GM10847 (cell line): ENCODE measurements around the gene SEC14L1.

Source experiments
- POLR2A ChIP-seq: IDR thresholded peaks from 2 replicates; pipeline ENCODE4 v1.6.1; 2011; ENCODE audit not compliant: insufficient read length; ENCODE audit errors: extremely low read depth

Gene SEC14L1

DNA sequence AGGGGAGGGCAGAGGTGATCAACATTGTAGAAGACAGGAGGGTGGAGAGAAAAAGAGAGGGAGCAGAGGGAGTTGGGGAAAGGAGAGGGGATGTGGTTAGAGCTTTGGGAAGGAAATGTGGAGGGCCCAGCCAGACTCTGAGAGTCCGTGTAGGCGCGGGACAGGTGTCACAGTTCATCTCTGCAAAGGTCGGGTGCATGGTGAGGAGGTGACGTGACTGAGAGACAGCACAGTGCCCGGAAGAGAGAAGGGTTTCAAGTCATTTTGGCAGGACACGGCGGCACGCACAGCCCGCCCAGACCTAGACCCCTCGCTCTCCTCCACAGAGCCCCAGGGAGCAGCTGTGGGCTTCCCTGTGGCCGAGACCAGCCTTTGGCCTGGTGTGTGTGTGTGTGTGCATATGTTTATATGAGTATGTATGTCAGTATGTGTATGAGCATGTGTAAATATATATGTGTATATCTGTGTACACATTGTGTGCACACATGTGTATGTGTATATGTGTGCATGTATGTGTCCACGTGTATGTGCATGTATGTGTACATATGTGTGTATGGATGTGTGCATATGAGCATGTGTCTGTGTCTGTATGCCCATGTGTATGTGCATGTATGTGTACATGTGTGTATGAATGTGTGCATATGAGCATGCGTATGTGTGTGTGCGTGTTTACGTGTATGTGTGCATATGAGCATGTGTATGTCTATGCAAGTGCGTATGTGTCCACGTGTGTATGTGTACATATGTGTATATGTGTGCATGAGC lies 104.6 kb downstream of the SEC14L1 start:
- TF ChIP-seq POLR2A, result no peak

DNA sequence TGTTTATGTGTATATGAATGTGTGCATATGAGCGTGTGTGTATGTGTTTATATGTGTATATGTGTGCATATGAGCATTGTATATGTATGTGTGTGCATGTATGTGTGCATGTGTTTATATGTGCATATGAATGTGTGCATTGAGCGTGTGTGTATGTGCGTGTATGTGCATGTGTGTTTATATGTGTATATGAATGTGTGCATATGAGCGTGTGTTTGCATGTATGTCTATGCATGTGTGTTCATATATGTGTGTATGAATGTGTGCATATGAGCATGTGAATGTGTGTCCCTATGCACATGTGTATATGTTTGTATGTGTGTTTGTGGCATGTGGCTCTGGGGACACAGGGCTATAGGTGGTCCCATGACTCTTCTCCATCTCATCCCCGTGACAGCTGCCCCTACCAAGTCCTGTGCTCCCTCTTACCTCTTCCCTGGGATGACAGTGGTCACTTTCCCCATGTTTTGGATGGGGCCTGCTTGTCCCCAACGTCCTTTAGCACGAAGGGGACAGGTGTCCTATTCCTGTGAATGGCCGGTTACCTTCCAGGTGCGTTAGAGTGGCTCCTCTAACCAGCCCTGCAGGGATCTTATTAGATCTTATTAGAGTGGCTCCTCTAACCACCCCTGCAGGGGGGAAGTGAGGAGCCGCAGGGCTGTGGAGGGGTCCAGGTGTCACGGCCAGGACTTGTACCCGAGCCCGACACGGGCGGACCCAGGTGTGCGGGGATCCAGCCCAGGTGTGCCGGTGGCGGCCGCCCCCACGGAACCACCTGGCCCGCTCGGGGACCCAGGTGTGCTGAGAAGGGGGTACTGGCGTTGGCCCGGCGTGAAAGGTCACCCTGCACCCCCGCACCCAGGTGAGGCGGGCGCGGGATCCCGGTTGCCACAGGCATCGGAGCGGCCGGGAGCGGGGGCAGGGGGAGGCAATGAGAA lies 105.6 kb downstream of the SEC14L1 start:
- TF ChIP-seq POLR2A, result no peak

DNA sequence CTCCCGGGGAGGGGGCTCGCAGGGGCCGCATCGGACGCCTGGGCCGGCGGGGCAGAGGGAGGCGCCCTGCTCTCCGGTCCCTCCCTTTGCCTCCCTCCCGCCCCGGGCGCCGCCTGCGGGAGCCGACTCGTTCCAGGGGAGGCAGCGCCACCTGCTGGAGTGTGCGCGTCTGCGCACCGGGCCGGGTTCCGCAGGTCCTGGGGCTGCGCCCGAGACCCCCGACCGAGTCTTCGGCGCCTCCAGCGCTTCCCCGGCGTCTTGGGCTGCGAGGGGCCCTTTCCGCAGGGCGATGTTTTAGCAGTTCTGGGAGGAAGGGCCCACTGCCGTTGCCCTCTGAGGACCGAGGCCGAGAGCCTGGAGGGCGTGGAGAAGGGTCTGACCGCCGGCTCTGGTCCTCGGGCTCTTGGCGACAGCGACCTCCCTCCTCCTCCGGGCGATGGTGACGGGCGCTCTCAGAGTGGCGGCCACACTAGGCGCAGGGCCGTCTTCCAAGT lies 106.3 kb downstream of the SEC14L1 start:
- no peak for TF ChIP-seq POLR2A

DNA sequence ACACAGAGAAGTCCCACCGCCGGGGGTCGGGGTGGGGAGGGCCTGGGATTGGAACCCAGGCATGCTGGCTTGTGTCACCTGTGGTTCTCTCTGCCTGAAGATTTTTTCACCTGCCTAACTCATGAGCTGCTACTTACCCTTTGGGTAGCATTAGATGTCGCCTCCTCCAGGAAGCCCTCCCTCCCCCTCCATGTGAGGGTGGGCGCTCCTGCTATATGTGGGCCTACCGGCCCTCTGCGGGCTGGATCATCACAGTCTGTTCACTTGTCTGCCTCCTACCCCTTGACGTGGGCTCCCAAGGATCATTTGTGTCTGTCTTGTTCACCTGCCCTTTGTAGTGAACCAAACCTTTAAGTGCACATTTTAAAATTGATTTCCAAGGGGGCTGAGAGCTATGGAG lies 106.8 kb downstream of the SEC14L1 start:
- no peak for TF ChIP-seq POLR2A

DNA sequence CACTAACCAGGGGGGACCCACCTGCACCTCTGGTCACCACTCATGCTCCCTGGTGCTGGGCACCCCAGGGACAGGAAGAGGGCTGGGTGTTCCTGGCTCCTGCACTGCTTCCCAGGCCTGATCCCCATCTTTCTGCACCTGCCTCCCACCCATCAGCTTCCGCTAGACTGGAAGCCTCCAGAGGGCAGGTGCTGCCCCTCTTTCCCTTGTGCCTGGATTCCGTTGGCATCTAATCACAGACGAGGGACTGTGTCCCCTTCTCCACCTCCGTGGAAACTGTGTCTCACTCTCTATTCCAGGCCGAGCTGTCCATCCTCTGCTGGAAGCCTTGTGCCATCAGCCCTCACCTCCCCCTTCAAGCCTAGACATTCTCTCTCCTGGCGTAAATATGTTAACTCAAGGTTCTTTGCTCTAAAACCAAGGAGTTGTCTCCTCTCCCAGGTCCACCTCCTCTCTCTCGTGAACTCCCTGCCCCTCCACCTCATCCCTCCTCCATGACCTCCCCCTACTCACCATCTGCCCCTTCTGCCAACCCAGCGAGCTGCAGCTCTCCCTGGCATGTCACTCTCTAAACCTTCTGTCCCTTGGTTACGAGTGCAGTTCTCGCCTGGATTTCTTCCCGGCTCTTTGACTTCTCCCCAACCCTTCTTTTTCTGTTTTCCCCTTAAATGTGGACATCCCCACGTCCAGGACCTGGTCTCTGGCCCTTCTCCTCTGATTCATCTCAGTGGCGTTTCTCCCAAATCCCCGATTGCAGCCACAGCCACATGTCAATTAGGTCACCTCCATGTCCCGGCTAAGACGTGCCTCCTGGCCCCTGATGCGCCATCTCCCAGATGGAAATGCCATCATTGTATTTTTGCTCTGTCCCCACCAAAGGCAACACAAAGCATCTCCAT lies 107.7 kb downstream of the SEC14L1 start:
- no peak for TF ChIP-seq POLR2A

DNA sequence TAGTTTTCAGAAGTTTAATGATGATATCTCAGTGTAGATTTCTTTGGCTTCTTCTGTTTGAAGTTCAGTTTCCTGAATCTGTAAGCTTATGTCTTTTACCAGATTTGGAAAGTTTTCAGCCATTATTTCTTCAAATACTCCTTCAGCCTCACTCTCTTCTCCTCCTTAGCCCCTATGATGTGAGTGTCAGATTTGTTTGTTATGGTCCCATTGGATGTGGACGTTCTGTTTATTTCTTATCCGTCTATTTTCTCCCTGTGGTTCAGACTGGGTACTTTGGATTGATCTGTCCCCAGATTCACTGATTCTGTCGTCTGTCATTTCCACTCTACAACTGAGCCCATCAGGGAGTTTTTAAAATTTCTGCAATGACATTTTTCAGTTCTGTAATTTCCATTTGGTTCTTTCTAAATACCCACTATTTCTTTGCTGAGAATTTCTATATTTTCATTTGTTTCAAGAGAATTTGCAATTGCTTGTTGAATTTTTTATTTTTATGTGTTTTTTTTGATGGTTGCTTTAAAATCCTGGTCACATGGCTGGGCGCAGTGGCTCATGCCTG lies 110.9 kb downstream of the SEC14L1 start:
- no peak for TF ChIP-seq POLR2A

DNA sequence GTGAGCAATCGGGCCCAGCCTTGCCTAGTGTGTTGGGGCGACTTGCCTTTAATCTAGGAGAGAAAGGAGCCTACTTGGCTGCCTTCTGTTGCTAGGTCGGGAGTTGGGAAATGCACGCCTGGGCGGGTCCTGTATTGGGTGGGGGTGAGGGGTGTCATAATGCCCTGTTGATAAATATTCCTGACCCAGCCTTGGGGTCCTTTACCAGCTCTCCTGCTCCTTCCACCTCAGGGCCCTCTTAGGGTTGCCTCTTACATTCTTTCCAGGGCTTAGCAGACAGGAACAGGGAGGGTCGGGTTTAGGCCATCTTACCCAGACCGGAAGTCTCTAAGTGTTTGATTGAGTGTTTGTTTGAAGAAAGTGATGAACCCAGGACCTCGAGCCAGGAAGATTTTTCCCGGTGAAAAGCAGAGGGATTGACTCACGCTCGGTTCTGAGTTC lies 112.9 kb downstream of the SEC14L1 start:
- TF ChIP-seq POLR2A, result no peak

DNA sequence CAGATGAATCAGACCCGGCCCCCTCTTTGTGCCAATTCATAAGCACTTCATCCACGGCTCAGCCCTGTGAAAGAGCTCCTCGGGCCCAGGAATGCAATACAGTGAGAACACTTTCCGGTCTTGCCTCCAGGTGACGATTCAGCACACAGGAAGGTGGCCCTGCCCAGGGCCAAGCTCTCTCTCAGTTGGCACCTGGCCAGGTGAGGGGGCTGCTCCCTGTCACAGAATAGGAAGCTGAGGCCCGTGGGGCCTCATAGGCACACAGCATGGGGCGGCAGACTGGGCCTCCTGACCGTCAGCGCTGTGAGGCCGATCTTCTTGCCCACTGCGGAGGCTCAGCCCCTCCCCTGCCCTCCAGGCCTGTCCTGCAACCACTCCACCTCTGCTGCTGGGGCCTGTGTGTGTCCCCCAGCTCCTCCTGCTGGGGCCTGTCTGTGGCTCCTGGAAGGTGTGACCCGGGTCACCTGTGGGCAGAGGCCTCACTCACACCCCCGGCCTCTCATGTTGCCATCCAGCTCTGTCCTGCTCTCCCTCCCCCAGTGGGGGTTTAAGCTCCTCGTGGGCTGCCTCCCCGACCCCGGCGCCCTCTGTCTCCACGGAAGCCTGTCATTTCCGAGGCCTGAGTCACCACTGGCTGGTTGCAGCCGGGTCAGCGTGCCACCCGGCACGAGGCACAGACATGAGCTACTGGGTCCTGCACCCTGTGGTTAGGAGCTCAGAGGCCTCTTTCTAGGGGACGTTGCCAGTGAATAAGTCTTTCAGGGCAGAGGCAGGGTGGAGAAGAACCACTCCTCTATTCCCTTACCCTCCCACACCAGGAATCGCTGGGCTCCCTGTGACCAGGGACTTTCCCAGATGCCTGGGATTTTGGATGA lies 114.4 kb downstream of the SEC14L1 start:
- no peak for TF ChIP-seq POLR2A

DNA sequence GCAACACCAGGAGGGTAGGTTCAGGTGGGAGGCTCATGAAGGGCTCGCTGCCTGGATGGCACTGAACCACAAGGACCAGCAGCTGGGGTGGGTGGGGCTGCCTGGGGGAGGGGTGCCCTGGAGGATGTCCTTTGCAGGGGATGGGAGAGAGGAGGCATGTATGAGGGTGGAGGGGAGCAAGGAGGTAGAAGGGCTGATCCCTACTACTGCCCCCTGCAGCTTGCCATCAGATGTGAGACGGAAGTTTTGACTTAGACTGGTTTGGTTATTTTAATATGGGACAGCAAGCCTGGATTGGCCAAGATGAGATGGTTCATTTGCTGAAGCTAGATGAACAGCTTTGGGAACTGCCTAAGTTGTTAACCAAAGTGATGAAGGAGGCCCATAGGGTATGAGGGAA lies 115.9 kb downstream of the SEC14L1 start:
- TF ChIP-seq POLR2A, result no peak

DNA sequence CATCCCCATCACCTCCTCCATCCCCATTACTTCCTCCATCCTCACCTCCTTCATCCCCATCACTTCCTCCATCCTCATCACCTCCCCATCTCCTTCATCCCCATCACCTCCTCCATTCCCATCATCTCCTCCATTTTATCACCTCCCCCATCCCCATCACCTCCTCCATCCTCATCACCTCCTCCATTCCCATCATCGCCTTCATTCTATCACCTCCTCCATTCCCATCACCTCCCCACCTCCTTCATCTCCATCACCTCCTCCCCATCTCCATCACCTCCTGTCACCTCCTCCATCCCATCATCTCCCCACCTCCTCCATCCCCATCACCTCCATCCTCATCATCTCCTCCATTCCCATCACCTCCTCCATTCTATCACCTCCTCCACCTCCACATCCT lies 116.4 kb downstream of the SEC14L1 start:
- no peak for TF ChIP-seq POLR2A

DNA sequence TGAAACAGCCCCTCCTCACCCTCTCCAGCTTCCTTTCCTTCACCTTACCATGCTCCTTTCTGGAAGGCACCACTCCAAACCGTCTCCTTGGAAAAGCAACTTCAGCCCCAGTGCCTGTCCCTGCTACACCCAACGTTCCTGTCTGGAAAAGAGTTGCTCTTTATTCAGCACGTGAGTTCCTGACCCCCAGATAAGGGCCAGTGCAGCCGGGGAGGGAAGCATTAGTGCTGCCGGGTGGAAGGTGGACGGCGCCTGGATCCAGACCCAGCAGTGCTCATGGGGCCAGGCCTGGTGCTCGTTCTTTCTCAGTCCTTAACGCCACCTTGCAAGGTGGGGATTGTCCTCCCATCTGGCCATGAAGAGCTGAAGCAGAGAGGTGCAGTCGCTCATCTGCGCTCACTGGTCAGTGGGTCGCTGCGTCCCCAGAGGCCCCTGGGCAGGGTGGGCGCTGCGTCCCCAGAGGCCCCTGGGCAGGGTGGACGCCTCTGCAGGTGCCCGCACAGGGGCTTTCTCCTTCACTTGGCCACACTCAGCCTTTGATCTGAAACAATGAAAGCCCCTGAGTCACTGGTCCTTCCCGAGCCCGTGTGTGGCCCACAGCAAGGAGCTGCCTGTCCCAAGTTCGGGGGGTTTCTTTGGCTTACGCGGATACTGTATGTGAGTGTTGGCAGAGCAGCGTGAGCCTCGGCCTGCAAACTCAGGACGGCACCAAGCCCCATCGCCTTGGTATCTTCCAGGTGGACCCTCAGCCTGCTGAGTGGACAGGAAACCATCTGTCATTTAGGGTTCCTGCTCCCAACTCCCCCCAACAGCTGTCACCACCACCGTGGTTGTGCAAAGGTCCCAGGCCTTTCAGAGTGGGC lies 117.1 kb downstream of the SEC14L1 start:
- TF ChIP-seq POLR2A, result no peak

DNA sequence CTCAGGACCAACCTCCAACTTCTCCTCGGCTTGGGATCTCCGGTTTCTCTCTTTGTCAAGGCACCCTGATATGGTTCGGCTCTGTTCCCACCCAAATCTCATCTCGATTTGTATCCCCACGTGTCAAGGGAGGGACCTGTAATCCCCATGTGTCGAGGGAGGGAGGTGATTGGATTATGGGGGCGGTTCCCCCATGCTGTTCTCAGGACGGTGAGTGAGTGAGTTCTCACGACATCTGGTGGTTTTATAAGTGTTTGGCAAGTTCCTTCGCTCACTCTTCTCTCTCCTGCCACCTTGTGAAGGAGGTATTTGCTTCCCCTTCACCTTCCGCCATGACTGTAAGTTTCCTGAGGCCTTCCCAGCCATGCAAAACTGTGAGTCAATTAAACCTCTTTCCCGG lies 117.9 kb downstream of the SEC14L1 start:
- no peak for TF ChIP-seq POLR2A
